ENCODE measurements around the gene POTEB3. TPM values are rescaled to one million over a fixed set of nuclear protein-coding genes. Genes with fewer than 3 reads are reported as not detected.

The POTEB3 gene
- not detected in 2 replicates for total RNA-seq

DNA sequence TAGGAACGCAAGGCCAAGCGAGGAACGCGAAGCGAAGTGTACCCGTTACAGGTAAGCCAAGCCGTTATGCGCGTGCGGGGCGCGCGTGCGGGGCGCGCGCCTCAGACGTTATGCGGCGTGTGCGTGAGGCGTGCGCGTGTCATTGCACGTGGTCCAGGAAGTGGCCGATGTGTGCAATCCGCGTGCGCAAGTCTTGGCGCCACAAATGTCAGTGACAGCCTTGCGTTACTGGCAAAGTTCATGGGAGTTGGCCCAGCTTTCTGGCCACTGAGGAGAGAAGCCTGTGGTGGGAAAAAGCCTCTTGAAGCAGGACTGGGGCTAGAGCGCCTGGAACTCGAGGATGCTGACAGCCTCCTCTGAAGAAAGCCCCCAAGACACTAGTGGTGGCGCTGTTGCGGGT is at the start of gene POTEB3:
Gene POTEB3, minus strand, starts transcription at position 101 of the 400 bp plus-strand sequence. CDS start 488 bp downstream, outside the sequence.

